GM19463 (cell line): Measurements from ENCODE around the gene CFAP97.
"Not testable (repeated sequence)": the region's sequence is repeated elsewhere in the genome, so short reads cannot be mapped to it uniquely, and the experiment has no call there.

Experiments used
- ATAC-seq: cut with Tn5 transposase; IDR thresholded peaks from one replicate; pipeline ENCODE4 v1.9.1; 2021; ENCODE audit warnings: mild to moderate bottlenecking, moderate library complexity; ENCODE audit not compliant: unreplicated experiment

Gene CFAP97

DNA sequence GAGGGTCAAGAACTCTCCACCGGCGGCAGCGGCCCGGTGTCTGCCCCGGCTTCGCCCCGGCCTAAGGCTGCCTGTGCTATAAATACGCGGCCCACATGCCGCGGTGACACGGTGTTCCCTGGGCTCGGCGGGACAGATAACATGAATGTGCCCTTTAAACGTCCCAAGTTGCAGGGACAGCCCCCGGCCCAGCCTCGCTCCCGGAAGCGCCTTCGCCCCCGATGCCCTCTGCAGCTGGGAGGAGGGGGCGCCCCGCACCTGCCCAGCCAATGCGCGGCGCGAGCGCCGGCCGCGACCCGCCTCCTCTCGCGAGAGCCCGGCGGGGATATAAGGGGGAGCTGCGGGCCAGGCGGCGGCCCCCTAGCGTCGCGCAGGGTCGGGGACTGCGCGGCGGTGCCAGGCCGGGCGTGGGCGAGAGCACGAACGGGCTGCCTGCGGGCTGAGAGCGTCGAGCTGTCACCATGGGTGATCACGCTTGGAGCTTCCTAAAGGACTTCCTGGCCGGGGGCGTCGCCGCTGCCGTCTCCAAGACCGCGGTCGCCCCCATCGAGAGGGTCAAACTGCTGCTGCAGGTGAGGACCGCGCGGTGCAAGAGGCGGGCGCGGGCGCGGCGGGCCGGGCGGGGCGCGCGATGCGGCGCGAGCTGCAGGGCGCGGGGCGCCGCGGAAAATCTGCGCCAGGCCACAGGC, 60.7 kb downstream of the CFAP97 start, which contains the start of gene SLC25A4:
TSS of gene SLC25A4 (plus strand) at position 355 of the 689 bp plus-strand sequence. CDS start at position 462, 107 bp downstream.
- peak; percentile 96 for ATAC-seq

- ATAC-seq = no peak
These were observed 61.3 kb downstream of the CFAP97 start for GRCh38 chr4:185142564-185142911.

GRCh38 chr4:185141777-185142176, 62.0 kb downstream of the CFAP97 start:
- ATAC-seq = no peak

- ATAC-seq = no peak
These were observed 64.1 kb downstream of the CFAP97 start for GRCh38 chr4:185139736-185140135.

GRCh38 chr4:185138161-185138560, 65.6 kb downstream of the CFAP97 start:
- ATAC-seq = no peak

DNA sequence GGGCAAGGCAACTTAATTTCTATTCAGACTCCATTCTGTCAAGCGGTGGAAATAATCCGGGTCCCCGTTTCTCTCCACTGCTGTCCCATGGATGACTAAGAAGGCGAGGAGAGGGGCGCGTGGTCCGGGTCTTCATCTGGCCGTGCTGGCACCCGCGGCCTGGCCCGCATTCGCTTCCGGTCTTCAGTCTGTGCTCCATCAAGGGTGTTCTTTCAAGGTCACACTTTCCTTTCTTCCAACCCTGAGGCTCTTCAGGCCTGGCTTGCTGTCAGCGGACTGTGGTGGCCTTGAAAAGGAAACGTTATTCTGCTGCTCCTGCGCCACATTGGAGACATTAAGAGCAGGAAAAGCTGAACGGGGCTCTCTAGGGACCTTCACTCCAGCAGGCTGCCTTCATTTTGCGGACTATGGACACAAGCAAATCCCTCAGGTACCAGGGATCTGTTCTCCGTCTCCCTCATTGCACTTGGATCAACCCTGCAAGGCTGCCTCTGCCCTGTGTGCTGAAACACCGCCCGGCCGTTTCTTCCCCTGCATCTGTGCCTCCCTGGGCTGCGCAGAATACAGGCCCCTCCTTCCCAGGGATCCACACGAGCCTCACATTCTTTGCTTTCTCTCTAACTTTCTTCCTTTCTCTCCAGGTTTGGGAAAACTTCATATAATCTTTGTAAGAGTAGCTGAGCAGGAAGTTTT, 66.4 kb downstream of the CFAP97 start:
- ATAC-seq = no peak

- peak; percentile 61 for ATAC-seq
These were observed 69.4 kb downstream of the CFAP97 start for GRCh38 chr4:185134307-185134869.

DNA sequence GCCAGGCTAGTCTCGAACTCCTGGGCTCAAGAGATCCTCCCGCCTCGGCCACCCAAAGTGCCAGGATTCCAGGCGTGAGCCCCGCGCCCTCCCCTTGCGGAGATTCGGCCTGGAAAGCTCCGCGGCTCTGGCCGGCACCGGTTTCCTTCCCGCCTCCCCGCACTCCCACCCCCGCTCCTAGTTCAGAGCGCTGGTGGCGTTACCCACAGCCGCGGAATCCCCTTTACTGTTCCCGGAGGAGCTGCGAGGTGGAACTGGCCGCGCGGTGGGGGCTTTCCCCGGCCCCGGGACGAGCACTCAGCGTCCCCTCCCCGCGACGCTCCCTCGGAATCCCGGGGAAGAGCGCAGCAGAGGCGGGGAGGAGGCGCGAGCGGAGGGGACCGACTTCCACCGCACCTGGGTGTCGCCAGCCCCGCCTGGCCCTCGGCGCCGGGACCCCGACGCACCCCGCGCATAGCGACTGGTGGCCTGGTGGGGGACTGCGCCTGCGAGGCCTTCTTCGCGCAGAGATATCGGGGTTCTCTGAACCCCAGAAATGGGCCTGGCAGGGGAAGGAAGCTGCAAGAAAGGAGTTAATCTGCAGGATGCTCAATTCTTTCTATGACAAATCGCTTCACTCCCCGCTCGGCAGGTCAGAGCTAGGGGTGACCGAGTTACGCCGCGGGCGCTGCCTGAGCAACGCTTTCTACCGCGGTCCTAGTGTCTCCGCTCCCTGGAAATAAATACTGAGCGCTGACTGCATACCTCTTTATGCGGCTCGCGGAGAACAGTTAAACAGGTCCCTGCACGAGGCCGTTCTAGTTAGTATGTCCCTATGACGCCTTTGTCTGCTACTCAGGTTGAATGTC, 75.3 kb downstream of the CFAP97 start:
- ATAC-seq = peak; percentile 46

DNA sequence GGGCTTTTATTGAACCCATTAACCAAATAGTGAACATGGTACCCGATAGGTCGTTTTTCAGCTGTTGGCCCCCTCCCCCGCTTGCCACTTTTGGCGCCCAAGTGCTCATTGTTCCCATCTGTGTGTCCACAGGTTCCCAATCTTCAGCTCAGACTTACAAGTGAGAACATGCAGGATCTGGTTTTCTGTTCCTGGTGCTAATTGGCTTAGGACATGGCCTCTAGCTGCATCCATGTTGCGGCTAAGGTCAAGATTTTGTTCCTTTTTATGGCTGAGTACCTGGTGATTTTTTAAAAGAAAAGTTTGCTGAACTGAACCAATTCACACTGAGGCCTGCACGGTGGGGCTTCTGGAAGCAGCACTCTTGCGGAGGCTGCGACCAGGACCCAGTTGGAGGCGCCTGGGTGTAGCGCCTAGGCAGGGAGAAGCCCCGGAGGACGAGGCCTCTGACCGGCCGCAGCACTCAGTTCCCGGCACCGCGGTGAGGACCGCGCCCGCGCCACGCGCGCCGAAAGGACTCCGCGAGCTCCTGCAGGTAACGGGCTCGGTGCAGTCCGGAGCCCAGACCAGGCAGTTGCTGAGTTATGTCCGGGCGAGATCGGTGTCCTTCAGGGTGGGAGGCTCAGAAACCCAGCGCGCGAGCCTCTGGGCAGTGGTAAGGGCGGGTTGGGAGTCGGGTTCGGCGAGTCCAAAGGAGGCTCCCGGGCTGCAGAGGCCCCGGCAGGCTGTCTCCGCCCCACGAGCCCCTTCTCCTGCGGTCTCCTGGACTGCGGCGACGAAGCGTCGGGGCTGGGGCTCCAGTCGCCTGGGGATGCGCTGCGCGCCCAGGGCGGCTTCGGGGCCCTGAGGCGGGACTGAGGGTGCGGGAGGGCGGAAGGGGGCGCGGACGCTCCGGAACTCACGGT, 76.5 kb downstream of the CFAP97 start:
- no peak for ATAC-seq

DNA sequence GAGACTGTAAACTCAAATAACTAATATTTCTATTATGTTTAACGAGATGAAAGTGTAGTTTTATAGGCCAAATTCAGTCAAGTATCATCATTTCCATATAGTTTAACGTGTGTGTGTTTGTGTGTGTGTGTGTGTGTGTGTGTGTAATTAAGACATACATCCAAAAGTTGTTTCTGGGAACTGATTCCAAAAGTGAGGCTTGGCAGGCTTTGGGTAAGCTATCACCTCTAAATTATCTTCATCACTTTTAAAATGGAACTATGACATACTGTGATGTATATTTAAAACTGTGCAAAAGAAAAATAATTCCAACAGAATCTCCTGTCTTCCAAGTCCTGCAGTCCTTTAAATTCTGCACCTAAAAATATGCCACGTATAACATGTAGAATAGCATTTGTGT, 79.8 kb downstream of the CFAP97 start:
- ATAC-seq = no peak

- ATAC-seq = peak; percentile 72
These were observed 81.0 kb downstream of the CFAP97 start for GRCh38 chr4:185122681-185123345.

DNA sequence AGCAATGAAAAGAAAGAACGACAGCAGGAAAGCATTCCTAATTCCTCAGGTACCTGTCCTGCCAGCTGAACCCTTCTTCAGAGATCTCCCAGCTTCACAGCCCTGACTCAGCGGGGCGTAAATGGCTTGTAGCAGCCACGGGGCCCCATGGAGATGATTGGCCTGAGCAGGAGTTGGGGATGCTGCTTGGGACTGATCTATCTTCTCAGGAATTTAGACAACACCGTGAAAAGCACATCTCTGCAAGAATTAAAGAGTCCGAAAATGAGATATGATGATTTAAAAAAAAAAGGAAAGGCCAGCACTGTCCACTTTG, 83.2 kb downstream of the CFAP97 start:
- no peak for ATAC-seq

GRCh38 chr4:185119927-185120630, 83.7 kb downstream of the CFAP97 start:
- no peak for ATAC-seq

DNA sequence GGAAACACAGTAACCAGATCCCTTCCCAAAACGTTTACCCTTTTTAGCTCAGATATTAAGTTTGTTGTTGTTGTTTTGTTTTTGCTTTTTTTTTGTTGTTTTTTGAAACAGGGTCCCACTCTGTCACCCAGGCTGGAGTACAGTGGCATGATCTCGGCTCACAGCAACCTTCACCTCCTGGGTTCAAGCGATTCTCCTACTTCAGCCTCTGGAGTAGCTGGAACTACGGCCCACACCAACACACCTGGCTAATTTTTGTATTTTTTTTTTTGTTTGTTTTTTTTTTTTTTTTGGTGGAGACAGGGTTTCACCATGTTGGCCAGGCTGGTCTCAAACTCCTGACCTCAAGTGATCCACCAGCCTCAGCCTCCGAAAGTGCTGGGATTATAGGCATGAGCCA, 84.3 kb downstream of the CFAP97 start:
- ATAC-seq = not testable (repeated sequence)

GRCh38 chr4:185118876-185119275, 84.9 kb downstream of the CFAP97 start:
- no peak for ATAC-seq

GRCh38 chr4:185117300-185117934, 86.4 kb downstream of the CFAP97 start:
- ATAC-seq = no peak

GRCh38 chr4:185115827-185116232, 88.0 kb downstream of the CFAP97 start:
- no peak for ATAC-seq

- ATAC-seq = no peak
These were observed 90.5 kb downstream of the CFAP97 start for GRCh38 chr4:185113340-185113739.

GRCh38 chr4:185112104-185112503, 91.7 kb downstream of the CFAP97 start:
- ATAC-seq = no peak
